OCI-LY3 (cell line): ENCODE measurements around the gene SULT2B1.

ENCODE experiments used
- H2AFZ ChIP-seq: fragments of 200-600, 300-600 bp; shearing (Covaris generic); 2 replicates; pipeline ENCODE4 v1.6.0; 2014; ENCODE audit warnings: antibody characterized with exemption, low read depth, low read length
- H3K27ac ChIP-seq: fragments of 200-600, 300-600 bp; sonication (generic); 2 replicates; pipeline ENCODE4 v1.5.1; 2014; ENCODE audit warnings: mild to moderate bottlenecking, low read length, moderate library complexity, mixed read lengths
- H3K27me3 ChIP-seq: fragments of 200-600, 300-600 bp; sonication (generic); 2 replicates; pipeline ENCODE4 v1.6.1; 2014; ENCODE audit warnings: low read depth, low read length, mixed read lengths
- H3K36me3 ChIP-seq: fragments of 200-600, 300-600 bp; sonication (generic); replicated peaks from 2 replicates; pipeline ENCODE3; 2014; ENCODE audit warnings: low read depth, low read length, mixed read lengths
- H3K4me1 ChIP-seq: fragments of 300-600, 200-600 bp; sonication (generic); 2 replicates; pipeline ENCODE4 v1.6.1; 2014; ENCODE audit warnings: low read length, mixed read lengths
- H3K4me2 ChIP-seq: fragments of 200-600, 300-600 bp; sonication (generic); 2 replicates; pipeline ENCODE4 v1.6.1; 2014; ENCODE audit warnings: low read length, mixed read lengths
- H3K4me3 ChIP-seq: fragments of 300-600, 200-600 bp; sonication (generic); 2 replicates; pipeline ENCODE4 v1.5.1; 2014; ENCODE audit warnings: antibody characterized with exemption, mild to moderate bottlenecking, low read length, moderate library complexity
- H3K79me2 ChIP-seq: fragments of 300-600, 200-600 bp; shearing (Covaris generic); 2 replicates; pipeline ENCODE4 v1.6.1; 2014; ENCODE audit warnings: mild to moderate bottlenecking, low read length, mixed read lengths
- H3K9ac ChIP-seq: fragments of 300-600, 200-600 bp; shearing (Covaris generic); 2 replicates; pipeline ENCODE4 v1.6.0; 2014; ENCODE audit warnings: mild to moderate bottlenecking, low read length, moderate library complexity
- H3K9me3 ChIP-seq: fragments of 200-600, 300-600 bp; shearing (Covaris generic); 2 replicates; pipeline ENCODE4 v1.6.1; 2014; ENCODE audit warnings: low read length, mixed read lengths; ENCODE audit not compliant: insufficient read depth
- H4K20me1 ChIP-seq: fragments of 200-600, 300-600 bp; sonication (generic); 2 replicates; pipeline ENCODE4 v1.6.1; 2016; ENCODE audit warnings: low read length, mixed read lengths; ENCODE audit not compliant: insufficient read depth
- CTCF ChIP-seq: fragments of 200-600, 300-600 bp; sonication (generic); IDR thresholded peaks from 2 replicates; pipeline ENCODE4 v1.5.1; 2014; ENCODE audit warnings: antibody characterized with exemption, low read length, low read depth
- EZH2phosphoT487 ChIP-seq: fragments of 200-600 bp; shearing (Covaris generic); IDR thresholded peaks from 2 replicates; pipeline ENCODE4 v1.6.1; 2018; ENCODE audit warnings: antibody characterized with exemption, mixed run types, low read depth

The SULT2B1 gene

GRCh38 chr19:48615231-48616040 is 63.5 kb downstream of the SULT2B1 start:
- Histone ChIP-seq H3K79me2 (peaks cover 46% of the 10 kb centered on the region), H3K9me3 (no peaks in the 10 kb centered on the region), H3K27ac (no peak overlapping the region), H3K4me2 (no peak overlapping the region), H2AFZ (no peak overlapping the region), H3K4me1 (peaks cover 21% of the 10 kb centered on the region), H3K36me3 (peaks cover 39% of the 10 kb centered on the region), H4K20me1 (peaks cover 46% of the 10 kb centered on the region), H3K4me3 (no peak overlapping the region), H3K9ac (no peak overlapping the region), H3K27me3 (no peaks in the 10 kb centered on the region)
- TF ChIP-seq CTCF (no peak), EZH2phosphoT487 (no peak)

GRCh38 chr19:48616041-48616436 is 64.1 kb downstream of the SULT2B1 start:
- Histone ChIP-seq H3K4me1 (peaks cover 21% of the 10 kb centered on the region), H3K79me2 (peaks cover 46% of the 10 kb centered on the region), H3K9me3 (no peaks in the 10 kb centered on the region), H4K20me1 (peaks cover 46% of the 10 kb centered on the region), H2AFZ (no peak overlapping the region), H3K9ac (no peak overlapping the region), H3K27ac (no peak overlapping the region), H3K27me3 (no peaks in the 10 kb centered on the region), H3K36me3 (peaks cover 39% of the 10 kb centered on the region), H3K4me2 (no peak overlapping the region), H3K4me3 (no peak overlapping the region)
- TF ChIP-seq CTCF, result no peak
- no peak for TF ChIP-seq EZH2phosphoT487

- Histone ChIP-seq H3K27ac (no peak overlapping the region), H2AFZ (no peak overlapping the region), H3K79me2 (peaks cover 46% of the 10 kb centered on the region), H3K4me1 (peaks cover 24% of the 10 kb centered on the region), H3K9me3 (no peaks in the 10 kb centered on the region), H3K4me3 (no peak overlapping the region), H3K27me3 (no peaks in the 10 kb centered on the region), H3K4me2 (peak overlapping the region; percentile 98), H3K36me3 (peaks cover 39% of the 10 kb centered on the region), H3K9ac (no peak overlapping the region), H4K20me1 (peaks cover 46% of the 10 kb centered on the region)
- TF ChIP-seq EZH2phosphoT487, result no peak
- no peak for TF ChIP-seq CTCF
Measured at GRCh38 chr19:48616491-48617056, 64.6 kb downstream of the SULT2B1 start.

- H3K27me3 ChIP-seq, result no peaks in the 10 kb centered on the region
- peak overlapping the region; percentile 62 for H3K27ac ChIP-seq
- peak overlapping the region; percentile 99 for H3K9ac ChIP-seq
- no peaks in the 10 kb centered on the region for H3K9me3 ChIP-seq
- no peak overlapping the region for H2AFZ ChIP-seq
- peaks cover 39% of the 10 kb centered on the region for H3K36me3 ChIP-seq
- H4K20me1 ChIP-seq, result peaks cover 46% of the 10 kb centered on the region
- no peak for TF ChIP-seq EZH2phosphoT487
- no peak for TF ChIP-seq CTCF
- H3K4me3 ChIP-seq, result peak overlapping the region; percentile 96
- H3K4me2 ChIP-seq, result peak overlapping the region; percentile 98
- H3K79me2 ChIP-seq, result peaks cover 46% of the 10 kb centered on the region
- H3K4me1 ChIP-seq, result peaks cover 28% of the 10 kb centered on the region
Measured at GRCh38 chr19:48617146-48617937, 65.4 kb downstream of the SULT2B1 start.
